ENCODE data around the gene CCDC33. TPM values are rescaled to one million over a fixed set of nuclear protein-coding genes. Genes with fewer than 3 reads are reported as not detected.

CCDC33 gene
- total RNA-seq, 1 experiment from 2014 or later, result 0.15 TPM

- Histone ChIP-seq H3K9ac (ENCODE audit: low read length) (no peak overlapping the region), H3K4me2 (ENCODE audit: low read length) (no peak overlapping the region), H3K4me1 (ENCODE audit: control insufficient read depth in 1 of 2, insufficient read depth in 2 of 2, low read length in 2 of 2) (no peaks in the 10 kb centered on the region), H3K4me3 (replicated peaks in 1 of 2; ENCODE audit: low read depth in 1 of 2, low read length in 2 of 2) (no peak overlapping the region), H3K27me3 (ENCODE audit: insufficient read depth, low read length) (peaks cover 51% of the 10 kb centered on the region), H3K36me3 (ENCODE audit: control insufficient read depth in 1 of 2, insufficient read depth in 2 of 2, low read length in 2 of 2) (no peaks in the 10 kb centered on the region), H3K9me2 (ENCODE audit: insufficient read depth) (no peaks in the 10 kb centered on the region), H4K20me1 (ENCODE audit: insufficient read depth) (no peaks in the 10 kb centered on the region), H3K27ac (ENCODE audit: low read depth, low read length) (no peak overlapping the region), H3K9me3 (ENCODE audit: control insufficient read depth in 1 of 2, insufficient read depth in 1 of 2, low read depth in 1 of 2, low read length in 2 of 2) (no peaks in the 10 kb centered on the region), H3K79me2 (ENCODE audit: insufficient read depth, low read length) (no peaks in the 10 kb centered on the region), H2AFZ (ENCODE audit: low read depth, low read length, poor library complexity, severe bottlenecking) (no peak overlapping the region)
- ChIA-PET POLR2A (no interaction called here), RAD21 (ENCODE audit: low non-redundant PET in 1 of 2, low total read pairs in 2 of 2, uncharacterized antibody in 2 of 2, unreplicated experiment in 2 of 2) (no interaction called here), CTCF (interaction anchor here (1.7 kb wide), 1 partner anchor 30 kb away, joined by 4 read pairs; no protein-coding TSS in a partner anchor)
- BruUV-seq (replicated peaks), result no TSS peak
- intact Hi-C loops (cut with micrococcal nuclease), result no loop called here
- TF ChIP-seq ELF1 (IDR thresholded peaks at IDR 0.05; ENCODE audit: borderline replicate concordance, low read depth), result no peak
- TF ChIP-seq CBX3 (IDR thresholded peaks at IDR 0.05; ENCODE audit: low read depth), result no peak
- TF ChIP-seq RAD21 (IDR thresholded peaks at IDR 0.05; ENCODE audit: low read depth), result no peak
- TF ChIP-seq POLR2A (IDR thresholded peaks at IDR 0.05; ENCODE audit: borderline replicate concordance, extremely low read depth, insufficient read depth, insufficient read length), result no peak
- TF ChIP-seq EZH2 (IDR thresholded peaks at IDR 0.05), result no peak
- no peak for TF ChIP-seq FOSL1 (IDR thresholded peaks at IDR 0.05; ENCODE audit: low read depth)
- TF ChIP-seq ZBTB33 (IDR thresholded peaks at IDR 0.05; ENCODE audit: extremely low read depth, insufficient replicate concordance, low read length), result no peak
- DNase-seq (ENCODE audit: low read depth, low spot score), result no peak
- no peak for ATAC-seq
Measured at GRCh38 chr15:74281147-74282133, 45.3 kb downstream of the CCDC33 start.

Data from HCT116 (cell line).